8988T (cell line): ENCODE results near the gene FOSL2.

Experiments
- DNase-seq: peaks from one replicate; pipeline ENCODE4 v3.0.0; 2011

The FOSL2 gene

DNA sequence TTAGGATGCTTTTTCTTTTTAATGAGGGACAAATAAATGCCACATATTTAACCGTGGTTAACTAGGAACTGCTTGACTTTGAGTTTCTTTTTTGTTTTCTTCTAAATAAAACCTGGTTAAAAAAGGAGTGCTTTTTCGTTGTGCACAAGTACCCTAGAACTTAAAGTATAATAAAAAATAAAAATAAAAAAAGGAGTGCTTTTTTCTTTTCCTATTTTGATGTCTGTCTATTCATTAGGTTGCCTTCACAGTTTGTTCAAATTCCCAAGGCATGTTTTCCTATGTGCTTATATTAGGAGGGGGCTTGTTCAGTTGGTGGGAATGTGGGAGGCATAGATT, 4.4 kb downstream of the FOSL2 start:
- DNase-seq = no peak

DNA sequence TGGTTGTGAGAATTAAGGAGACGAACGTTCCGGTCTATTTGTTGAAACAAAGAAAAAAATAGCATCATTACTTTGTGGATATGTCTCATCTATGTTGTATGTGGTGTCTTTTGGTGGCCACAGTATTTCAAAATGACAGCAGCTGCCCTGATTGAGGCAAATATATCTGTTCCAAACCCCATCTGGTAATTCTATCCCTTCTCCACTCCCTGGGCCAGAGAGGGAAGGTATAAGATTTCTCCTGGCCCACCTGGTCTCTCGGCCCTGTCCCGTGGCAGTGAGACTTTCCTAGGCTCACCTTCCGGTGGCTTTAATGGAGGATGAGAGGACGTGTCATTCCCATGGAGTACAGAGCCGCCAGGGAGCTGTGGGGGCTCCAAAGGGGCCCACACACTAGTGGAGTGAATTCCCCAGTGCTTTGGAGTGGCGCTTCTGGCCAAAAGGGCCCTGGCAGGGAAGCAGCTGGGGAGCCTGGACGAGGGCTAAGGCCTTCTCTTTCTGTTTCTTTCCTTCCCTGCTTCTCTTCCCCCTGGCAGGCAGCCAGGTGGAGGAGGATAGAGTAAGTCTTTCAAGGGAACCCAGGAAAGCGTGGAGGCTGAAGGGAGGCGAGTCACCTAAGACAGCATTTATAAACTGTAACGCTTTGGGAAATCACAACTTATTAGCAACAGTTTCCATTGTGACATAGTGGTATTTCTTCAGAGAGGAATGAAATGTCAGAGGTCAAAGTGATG, 5.6 kb downstream of the FOSL2 start:
- DNase-seq = no peak

DNA sequence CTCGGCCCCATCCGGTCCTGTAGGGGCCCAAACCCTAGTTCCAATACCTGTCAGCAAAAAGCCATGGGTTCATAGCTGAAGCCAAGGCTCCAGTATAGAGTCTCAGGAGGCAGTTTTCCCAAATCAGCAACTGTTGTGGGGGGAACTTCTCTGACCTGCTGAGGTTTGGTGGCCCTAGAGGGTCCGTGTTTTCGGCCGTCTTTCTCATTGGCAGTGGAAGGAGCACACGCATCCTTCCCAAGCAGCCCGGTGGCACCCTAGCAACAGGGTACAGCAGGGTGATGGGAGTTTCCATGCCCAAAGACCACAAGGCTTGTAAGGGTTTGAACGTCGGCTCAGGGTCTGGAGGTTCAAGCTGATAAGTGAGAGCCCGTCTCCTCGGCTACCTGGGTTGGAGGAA, 6.6 kb downstream of the FOSL2 start:
- DNase-seq = no peak

DNA sequence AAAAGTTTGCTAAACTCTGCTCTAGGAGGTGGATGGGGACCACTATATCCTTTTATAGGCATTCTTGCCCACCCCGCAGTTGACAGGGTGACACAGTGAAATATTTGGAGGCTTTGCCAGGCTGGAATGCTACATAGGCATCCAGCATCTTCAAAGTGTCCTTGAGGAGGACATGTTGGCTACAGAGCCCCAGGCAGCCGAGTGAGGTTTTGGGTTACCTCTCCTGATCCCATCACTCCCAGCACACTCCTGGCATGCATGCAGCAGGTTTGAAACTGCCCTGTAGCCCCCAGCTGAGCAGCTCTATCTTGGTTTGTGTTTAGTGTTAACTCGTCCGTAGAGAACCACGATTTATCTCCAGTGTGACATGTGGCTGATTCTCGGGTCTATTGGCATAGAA, 7.3 kb downstream of the FOSL2 start:
- no peak for DNase-seq

DNA sequence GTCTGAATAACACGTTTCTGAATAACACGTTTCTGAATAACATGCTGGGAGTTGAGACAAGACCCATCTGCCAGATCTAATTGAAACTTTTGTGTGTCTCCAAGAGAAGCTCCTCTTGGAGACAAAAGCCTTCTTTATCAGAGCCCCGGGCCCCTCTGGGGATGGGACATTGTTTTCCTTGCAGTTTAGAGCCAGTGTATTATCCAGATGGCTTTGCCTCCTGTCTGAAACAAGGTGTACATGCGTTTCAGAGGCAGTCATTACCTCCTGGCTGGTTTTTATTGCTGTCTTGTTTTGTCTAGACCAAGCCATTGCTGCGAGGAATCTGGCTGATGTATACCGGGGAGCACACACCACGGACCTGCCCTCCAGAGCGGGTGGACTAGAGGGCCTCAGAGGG, 7.8 kb downstream of the FOSL2 start:
- no peak for DNase-seq

DNA sequence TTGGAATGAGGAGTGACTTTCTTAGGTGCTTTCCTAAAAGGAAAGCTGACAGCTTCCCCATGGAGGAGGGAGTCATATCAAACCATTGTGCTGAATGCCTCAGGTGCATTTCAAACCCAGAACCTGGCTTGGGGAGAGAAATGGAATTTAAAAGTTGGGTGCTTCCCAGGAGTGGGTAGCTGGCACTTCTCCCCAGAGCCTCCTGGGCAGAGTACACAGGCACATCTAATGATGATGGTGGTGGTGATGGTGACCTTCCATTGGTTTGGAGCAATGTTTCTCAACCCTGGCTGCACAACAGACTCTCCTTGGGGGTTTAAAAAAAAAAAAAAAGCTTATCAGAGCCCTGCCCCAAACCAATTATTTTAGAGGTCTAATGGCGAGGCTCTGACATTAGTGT, 8.3 kb downstream of the FOSL2 start:
- no peak for DNase-seq

DNA sequence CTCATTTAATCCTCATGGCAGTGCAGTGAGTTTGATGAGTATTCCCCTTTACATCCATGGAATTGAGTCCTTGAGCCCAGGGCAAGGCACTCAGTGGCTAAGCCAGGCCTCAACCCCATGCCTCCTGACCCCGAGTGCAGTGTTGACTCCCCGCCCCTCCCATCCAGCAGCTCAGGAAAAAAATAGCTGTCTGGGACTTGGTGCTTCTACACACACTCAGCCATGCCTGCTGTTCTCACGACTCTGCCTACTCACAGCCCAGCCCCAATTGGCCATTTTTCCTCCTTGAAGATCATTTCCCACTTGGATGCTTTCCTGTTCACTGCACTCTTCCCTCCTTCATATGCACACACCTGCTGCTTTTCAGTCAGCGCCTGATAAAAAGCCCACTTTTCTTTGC, 8.8 kb downstream of the FOSL2 start:
- no peak for DNase-seq

DNA sequence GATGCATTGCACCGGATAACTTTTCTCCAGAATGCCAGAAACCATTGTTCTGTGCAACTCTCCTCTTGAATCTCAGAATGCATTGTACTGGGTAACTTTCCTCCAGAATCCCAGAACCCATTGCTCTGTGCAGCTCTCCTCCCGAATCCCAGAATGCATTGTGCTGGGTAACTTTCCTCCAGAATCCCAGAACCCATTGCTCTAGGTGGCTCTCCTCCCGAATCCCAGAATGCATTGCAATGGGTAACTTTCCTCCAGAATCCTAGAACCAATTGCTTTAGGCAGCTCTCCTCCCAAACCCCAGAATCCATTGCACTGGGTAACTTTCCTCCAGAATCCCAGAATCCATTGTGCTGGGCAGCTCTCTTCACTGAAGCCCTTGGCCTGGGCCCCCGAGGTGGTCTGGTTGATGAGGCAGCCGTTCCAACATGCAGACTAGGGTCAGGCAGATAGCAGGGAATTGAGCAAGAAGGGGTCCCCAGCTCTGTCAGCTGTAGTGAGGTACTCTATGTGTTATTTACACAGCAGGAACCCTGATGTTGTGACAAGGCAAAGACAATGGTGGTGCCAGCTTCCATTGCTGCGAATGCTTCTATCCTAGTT, 9.4 kb downstream of the FOSL2 start:
- no peak for DNase-seq

DNA sequence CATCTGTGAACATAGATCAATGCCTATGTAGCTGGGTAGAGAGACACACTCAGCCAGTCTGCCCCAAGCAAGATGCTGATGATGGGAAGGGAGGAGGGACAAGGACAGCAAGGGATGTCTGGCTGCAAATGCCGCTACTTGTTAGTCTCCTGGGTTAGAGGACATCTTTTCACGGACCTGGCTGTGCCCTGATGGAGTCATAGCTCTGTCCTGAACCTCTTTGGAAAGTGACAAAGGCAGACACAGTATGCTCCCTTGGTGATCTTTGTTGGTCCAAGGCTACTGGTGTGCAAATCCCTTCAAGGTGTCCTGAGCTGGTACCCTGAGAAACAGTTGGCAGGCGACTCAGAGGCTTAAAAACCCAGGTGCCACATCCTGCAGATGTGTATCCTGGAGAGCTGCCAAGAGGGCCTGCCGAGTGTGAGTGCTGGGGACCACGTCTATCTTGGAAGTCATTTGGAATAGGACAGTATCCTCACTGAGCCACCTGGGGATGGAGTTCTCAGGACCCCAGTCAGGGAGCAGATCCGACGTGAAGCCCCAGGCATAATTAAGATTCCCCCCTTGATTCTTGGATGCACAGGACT, 10.8 kb downstream of the FOSL2 start:
- DNase-seq = no peak

DNA sequence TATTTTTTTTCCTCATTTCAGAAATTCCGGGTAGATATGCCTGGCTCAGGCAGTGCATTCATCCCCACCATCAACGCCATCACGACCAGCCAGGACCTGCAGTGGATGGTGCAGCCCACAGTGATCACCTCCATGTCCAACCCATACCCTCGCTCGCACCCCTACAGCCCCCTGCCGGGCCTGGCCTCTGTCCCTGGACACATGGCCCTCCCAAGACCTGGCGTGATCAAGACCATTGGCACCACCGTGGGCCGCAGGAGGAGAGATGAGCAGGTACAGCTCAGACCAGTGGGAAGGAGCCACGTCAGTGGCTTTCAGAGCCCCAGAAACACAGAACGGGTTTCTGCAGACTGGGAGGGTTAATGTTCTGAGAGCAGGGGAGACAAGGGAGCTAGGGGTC, 11.4 kb downstream of the FOSL2 start:
- no peak for DNase-seq

DNA sequence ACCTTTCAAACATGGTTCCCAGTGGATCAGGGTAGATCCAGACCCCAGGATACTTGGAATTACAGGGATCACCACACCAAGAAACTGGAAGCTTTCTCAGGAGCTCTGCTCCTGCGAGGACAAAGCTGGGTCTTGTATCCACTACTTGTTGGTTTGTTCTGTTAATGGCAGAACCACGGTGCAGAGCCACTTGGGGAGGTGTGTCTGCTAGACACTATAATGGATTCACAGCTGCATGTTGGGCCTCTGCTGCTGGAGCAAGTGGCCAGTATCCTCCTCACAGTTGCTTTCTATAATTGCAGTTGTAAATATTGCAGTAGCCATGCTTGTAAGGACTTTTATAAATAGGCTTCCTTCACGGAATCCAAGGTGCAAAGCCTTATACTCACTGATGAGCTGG, 12.9 kb downstream of the FOSL2 start:
- no peak for DNase-seq

DNA sequence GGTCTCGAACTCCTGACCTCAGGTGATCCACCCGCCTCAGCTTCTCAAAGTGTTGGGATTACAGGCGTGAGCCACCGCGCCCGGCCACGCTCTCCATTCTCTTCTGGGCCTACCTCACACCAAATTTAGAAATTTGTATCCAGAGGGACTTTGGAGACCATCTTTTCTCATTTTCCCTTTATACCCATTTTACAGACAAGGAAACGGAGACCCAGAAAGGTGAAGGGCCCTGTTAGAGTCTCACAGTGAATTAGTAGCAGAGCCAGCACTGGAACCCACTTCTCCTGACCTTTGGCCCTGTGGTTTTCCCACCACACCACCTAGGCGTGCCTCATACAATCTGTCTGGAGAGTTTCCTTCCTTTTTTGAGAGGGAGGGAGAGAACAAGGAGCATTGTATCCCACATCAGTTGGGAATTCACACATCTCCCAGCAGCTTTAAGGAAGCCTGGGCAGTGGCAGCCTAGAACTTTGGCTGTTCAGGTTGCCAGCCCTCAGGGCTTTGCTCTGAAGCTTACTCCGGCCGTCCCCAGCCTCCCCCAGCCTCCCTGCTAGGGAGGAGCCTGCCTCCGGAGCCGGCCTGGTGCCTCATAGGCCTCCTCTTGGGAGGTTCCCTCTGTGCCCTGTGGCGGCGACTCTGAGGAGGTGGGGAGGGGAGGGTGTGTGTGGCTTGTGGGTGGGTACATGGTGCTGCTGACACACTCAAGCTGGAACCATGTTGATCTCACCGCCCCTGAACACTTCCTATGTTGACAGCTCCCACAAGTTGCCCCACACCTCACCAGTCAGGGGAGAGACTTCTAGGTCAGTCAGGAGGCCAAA, 13.8 kb downstream of the FOSL2 start:
- no peak for DNase-seq

DNA sequence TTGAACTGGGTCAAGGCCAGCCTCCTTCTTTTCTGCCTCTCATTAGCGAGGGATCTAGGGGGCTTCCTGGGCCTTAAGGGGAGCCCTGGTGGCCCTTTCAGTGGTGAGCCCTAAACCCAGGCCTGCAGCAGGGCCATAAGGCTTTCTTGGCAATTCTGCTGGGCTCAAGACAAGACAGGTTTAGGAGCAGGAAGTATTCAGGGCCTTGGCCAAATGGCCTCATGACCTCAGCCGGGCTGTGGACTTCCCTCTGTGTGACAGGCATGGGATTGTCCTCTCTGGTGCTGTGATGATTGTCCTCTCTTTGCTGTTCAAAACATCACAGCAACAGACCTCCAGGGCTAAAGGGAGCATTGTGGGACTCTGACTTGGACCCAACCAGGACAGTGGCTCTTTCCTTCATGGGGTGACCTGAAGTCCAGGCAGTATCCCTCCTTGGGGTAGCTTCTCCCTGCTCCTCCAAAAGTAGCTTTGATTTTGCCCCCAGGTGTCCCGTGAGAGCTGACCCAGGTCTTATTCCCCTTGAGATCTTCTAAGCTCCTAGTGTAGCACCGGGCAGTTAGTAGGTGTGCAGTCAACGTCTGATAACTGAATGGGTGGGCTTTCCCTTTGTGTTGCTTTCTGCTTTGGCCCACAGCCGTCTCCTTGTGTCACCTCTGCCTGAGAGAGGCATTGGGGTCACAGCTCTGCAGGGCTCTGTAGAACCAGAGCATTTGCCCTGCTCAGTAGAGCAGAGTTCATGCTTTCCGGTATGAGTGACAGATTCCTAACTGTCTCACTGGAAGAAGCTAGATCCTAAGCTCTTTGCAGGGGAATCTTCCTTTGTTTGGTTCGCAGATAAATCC, 14.7 kb downstream of the FOSL2 start:
- DNase-seq = no peak

DNA sequence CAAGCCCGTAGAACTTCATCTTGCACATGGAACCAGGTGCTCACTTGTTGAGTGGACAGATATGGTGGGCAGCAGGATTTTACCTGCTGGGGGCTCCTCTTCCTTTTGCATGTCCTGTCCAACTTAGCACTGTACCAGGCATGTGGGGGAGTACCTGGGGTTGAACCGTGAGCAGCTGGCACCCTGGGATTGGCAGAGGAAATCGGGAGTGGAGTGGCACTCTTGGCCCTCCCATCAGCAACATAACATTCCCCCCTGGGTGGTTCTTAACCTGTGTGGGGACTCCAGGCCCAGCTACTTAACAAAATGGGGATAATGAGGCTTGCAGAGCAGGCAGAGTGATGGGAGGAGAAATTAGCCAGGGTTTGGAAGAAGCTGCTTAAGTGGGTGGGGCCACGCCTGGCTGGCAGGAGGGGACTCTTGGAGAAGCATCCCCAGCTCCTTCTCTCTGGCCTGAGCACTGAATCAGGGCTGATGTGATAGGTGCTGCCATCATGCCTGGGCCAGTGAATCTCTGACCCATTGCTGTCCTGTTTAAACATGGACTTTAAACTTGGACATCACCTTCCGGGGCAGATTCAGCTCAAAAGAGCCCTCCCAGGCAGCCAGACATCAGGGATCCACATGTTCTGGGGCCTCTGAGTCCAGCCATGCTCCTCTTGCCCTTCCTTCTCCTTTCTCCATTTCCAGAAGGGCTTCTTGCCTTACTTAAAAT, 15.5 kb downstream of the FOSL2 start:
- no peak for DNase-seq

DNA sequence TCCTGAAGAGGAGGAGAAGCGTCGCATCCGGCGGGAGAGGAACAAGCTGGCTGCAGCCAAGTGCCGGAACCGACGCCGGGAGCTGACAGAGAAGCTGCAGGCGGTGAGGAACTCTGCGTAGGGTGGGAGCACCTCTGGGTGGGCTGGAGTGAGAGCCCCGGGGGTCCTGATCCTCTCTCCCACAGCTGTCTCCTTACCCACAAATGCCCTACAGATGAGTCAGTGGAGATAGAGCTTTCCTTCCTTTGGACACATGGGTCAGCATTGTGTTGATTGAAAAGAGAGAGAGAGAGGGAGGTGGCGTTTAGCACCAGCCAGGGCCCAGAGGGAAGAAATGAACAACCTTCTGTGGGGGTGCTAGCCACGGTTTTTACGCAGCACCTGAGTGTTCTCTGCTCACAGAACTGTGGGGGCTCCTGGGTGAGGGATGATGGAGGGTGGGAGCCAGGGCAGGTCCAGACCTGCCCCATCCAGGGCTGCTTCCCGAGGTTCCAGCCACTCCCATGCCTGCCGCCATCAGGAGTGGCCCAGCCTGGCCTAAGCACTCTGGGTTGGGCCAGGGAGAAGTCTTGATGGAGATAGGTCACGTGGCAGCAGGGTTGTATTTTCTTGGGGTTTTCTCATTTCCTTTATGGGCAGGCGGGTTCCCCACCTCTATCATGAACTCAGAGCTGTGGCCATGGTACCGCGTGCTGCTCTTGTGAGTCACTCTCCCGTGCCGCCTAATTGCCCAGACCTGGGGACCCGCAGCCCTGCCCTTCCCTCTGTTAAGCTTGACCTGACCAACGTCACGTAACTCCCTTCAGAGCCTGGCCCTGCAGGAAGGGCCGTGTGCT, 16.3 kb downstream of the FOSL2 start:
- DNase-seq = no peak

DNA sequence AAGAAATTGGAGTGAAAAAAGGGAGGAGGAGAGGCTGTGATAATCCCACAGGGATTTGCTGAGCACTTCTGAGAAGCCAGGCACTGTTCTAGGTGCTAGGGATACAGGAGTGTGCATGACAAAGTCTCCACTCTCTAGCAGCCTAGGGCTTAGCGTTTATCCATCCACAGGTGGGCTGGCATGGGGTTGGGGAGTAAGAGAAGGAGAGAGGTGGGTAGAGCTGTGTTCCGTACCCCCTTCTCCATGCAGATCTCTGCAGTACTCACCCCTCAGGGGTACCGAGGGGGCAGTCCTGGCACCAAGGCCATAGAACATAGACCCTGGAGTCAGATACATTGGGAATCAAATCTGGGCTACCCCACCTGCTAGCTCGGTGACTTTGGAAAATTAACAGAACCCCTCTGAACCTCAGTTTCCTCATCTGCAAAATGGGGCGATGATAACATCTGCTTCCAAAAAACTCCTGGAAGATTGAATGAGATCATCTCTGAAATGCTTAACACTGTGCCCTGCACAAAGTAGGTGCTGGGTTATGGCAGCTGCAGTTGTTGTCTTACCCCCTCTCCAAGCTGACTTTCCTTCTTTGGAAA, 18.6 kb downstream of the FOSL2 start:
- DNase-seq = no peak

DNA sequence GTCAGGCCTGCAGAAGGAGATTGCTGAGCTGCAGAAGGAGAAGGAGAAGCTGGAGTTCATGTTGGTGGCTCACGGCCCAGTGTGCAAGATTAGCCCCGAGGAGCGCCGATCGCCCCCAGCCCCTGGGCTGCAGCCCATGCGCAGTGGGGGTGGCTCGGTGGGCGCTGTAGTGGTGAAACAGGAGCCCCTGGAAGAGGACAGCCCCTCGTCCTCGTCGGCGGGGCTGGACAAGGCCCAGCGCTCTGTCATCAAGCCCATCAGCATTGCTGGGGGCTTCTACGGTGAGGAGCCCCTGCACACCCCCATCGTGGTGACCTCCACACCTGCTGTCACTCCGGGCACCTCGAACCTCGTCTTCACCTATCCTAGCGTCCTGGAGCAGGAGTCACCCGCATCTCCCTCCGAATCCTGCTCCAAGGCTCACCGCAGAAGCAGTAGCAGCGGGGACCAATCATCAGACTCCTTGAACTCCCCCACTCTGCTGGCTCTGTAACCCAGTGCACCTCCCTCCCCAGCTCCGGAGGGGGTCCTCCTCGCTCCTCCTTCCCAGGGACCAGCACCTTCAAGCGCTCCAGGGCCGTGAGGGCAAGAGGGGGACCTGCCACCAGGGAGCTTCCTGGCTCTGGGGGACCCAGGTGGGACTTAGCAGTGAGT, 19.4 kb downstream of the FOSL2 start:
- no peak for DNase-seq

DNA sequence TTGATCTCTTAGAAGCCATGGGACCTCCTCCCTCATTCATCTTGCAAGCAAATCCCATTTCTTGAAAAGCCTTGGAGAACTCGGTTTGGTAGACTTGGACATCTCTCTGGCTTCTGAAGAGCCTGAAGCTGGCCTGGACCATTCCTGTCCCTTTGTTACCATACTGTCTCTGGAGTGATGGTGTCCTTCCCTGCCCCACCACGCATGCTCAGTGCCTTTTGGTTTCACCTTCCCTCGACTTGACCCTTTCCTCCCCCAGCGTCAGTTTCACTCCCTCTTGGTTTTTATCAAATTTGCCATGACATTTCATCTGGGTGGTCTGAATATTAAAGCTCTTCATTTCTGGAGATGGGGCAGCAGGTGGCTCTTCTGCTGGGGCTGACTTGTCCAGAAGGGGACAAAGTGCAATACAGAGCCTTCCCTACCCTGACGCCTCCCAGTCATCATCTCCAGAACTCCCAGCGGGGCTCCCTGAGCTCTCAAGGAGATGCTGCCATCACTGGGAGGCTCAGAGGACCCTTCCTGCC, 20.0 kb downstream of the FOSL2 start:
- DNase-seq = no peak

DNA sequence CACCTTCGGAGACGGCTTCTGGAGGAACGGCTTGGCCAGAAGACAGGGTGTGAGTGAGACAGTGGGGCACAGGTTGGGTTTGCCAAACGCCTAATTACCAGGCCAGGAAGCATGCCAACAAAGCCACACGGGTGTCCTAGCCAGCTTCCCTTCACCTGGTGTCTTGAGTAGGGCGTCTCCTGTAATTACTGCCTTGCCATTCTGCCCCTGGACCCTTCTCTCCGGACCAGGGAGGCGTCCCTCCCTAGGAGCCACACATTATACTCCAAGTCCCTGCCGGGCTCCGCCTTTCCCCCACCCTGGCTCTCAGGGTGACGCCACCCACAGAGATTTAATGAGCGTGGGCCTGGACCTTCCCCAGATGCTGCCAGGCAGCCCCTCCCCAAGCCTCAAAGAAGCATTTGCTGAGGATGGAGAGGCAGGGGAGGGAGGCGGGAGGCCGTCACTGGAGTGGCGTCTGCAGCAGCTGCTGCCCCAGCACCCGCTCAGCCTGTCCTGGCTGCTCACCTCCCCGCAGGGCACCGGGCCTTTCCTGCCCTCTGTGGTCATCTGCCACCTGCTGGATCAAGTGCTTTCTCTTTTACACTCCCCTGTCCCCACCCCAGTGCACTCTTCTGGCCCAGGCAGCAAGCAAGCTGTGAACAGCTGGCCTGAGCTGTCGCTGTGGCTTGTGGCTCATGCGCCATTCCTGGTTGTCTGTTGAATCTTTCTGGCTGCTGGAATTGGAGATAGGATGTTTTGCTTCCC, 20.7 kb downstream of the FOSL2 start:
- no peak for DNase-seq
